IMR-90 (cell line): ENCODE measurements around the gene LHFPL3.

Source experiments
- BHLHE40 ChIP-seq: fragments of 150-350 bp; IDR thresholded peaks from 2 replicates; pipeline ENCODE4 v1.6.1; 2016; ENCODE audit warnings: mild to moderate bottlenecking, low read depth, low read length
- FOS ChIP-seq: fragments of 150-350 bp; IDR thresholded peaks from 2 replicates; pipeline ENCODE4 v1.6.1; 2016; ENCODE audit warnings: low read depth, low read length
- MAZ ChIP-seq: IDR thresholded peaks from 2 replicates; pipeline ENCODE4 v1.6.1; 2012; ENCODE audit warnings: low read depth, mild to moderate bottlenecking, low read length, improper control_type of control experiment, moderate library complexity, borderline replicate concordance
- MXI1 ChIP-seq: IDR thresholded peaks from 2 replicates; pipeline ENCODE4 v1.6.1; 2012; ENCODE audit warnings: low read depth, mild to moderate bottlenecking, low read length, moderate library complexity, borderline replicate concordance
- NFE2L2 ChIP-seq: fragments of 150-350 bp; IDR thresholded peaks from 2 replicates; pipeline ENCODE4 v1.6.1; 2016; ENCODE audit warnings: low read depth, mild to moderate bottlenecking, low read length
- POLR2A ChIP-seq: IDR thresholded peaks from 2 replicates; pipeline ENCODE4 v1.6.1; 2012; ENCODE audit warnings: mild to moderate bottlenecking, low read depth, low read length
- RAD21 ChIP-seq: IDR thresholded peaks from 2 replicates; pipeline ENCODE4 v1.6.1; 2012; ENCODE audit warnings: low read length, improper control_type of control experiment
- RCOR1 ChIP-seq: IDR thresholded peaks from 2 replicates; pipeline ENCODE4 v1.6.1; 2012; ENCODE audit warnings: mild to moderate bottlenecking, low read length, improper control_type of control experiment; ENCODE audit not compliant: insufficient replicate concordance
- SMC3 ChIP-seq: fragments of 150-350 bp; IDR thresholded peaks from 2 replicates; pipeline ENCODE4 v1.6.1; 2016; ENCODE audit warnings: low read depth, mild to moderate bottlenecking, antibody characterized with exemption, low read length, moderate library complexity
- TF ChIP-seq, protein P1 (sequence below): conservative IDR thresholded peaks from 2 replicates; pipeline ENCODE4 v1.5.1; 2012; ENCODE audit warnings: mild to moderate bottlenecking, low read depth, low read length, improper control_type of control experiment
- TF ChIP-seq, protein P2 (sequence below): fragments of 150-350 bp; IDR thresholded peaks from 2 replicates; pipeline ENCODE4 v1.6.1; 2016; ENCODE audit warnings: low read depth, mild to moderate bottlenecking, low read length, moderate library complexity, borderline replicate concordance
- TF ChIP-seq, protein P3 (sequence below): fragments of 150-350 bp; IDR thresholded peaks from 2 replicates; pipeline ENCODE4 v1.6.1; 2017; ENCODE audit warnings: mild to moderate bottlenecking, antibody characterized with exemption, low read length, low read depth

DNA sequence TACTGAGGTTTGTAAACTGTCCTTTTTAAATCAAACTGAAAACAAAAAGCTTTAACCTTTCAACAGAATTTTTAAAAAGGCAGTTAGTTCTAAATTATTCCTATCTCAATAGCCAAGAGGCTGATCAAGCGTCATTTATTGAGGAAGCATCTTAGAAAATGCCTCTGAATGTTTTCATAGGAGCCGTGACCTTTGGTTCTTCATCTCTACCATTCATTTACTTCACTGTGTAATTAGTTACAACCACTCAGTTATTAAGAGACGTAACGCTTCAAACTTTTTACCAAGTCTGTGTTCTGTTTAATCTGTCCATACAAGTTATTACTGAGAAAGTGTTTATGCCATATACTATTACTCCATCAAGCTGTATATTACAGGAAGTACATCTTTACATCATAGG, 578.2 kb downstream of the LHFPL3 start:
- TF ChIP-seq, protein P1, sequence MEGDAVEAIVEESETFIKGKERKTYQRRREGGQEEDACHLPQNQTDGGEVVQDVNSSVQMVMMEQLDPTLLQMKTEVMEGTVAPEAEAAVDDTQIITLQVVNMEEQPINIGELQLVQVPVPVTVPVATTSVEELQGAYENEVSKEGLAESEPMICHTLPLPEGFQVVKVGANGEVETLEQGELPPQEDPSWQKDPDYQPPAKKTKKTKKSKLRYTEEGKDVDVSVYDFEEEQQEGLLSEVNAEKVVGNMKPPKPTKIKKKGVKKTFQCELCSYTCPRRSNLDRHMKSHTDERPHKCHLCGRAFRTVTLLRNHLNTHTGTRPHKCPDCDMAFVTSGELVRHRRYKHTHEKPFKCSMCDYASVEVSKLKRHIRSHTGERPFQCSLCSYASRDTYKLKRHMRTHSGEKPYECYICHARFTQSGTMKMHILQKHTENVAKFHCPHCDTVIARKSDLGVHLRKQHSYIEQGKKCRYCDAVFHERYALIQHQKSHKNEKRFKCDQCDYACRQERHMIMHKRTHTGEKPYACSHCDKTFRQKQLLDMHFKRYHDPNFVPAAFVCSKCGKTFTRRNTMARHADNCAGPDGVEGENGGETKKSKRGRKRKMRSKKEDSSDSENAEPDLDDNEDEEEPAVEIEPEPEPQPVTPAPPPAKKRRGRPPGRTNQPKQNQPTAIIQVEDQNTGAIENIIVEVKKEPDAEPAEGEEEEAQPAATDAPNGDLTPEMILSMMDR, result no peak
- TF ChIP-seq POLR2A (no peak), NFE2L2 (no peak), FOS (no peak), MAZ (no peak), MXI1 (no peak), RAD21 (no peak), BHLHE40 (no peak), RCOR1 (no peak), SMC3 (no peak)
- TF ChIP-seq, protein P2, sequence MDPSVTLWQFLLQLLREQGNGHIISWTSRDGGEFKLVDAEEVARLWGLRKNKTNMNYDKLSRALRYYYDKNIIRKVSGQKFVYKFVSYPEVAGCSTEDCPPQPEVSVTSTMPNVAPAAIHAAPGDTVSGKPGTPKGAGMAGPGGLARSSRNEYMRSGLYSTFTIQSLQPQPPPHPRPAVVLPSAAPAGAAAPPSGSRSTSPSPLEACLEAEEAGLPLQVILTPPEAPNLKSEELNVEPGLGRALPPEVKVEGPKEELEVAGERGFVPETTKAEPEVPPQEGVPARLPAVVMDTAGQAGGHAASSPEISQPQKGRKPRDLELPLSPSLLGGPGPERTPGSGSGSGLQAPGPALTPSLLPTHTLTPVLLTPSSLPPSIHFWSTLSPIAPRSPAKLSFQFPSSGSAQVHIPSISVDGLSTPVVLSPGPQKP, result no peak
- TF ChIP-seq, protein P3, sequence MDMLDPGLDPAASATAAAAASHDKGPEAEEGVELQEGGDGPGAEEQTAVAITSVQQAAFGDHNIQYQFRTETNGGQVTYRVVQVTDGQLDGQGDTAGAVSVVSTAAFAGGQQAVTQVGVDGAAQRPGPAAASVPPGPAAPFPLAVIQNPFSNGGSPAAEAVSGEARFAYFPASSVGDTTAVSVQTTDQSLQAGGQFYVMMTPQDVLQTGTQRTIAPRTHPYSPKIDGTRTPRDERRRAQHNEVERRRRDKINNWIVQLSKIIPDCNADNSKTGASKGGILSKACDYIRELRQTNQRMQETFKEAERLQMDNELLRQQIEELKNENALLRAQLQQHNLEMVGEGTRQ, result no peak
